ENCODE data around the gene HNRNPK. TPM values are rescaled to one million over a fixed set of nuclear protein-coding genes. Genes with fewer than 3 reads are reported as not detected.

The HNRNPK gene
- total and polyA plus RNA-seq, 2 of the 13 experiments (the other 11 are each of a cell fraction or from before 2014, with no cell fraction given), result 321 to 712 TPM

GRCh38 chr9:83956436-83957247 is 23.4 kb downstream of the HNRNPK start (continued):
- TF ChIP-seq USF2 (IDR thresholded peaks at IDR 0.05; ENCODE audit: low read depth, low read length), result no peak
- TF ChIP-seq USF2 (CRISPR knock-in tag; IDR thresholded peaks at IDR 0.05; ENCODE audit: borderline replicate concordance), result peak; percentile 46; the same call in 1 of the 2 replicates
- TF ChIP-seq ZSCAN29 (CRISPR knock-in tag; conservative IDR thresholded peaks at IDR 0.05), result peak; percentile 50; the same call in 1 of the 2 replicates
- TF ChIP-seq SETDB1 (CRISPR knock-in tag; IDR thresholded peaks at IDR 0.05; ENCODE audit: borderline replicate concordance), result no peak
- no peak for TF ChIP-seq PAF1 (CRISPR knock-in tag; IDR thresholded peaks at IDR 0.05)
- TF ChIP-seq ZNF441 (CRISPR knock-in tag; IDR thresholded peaks at IDR 0.05; ENCODE audit: borderline replicate concordance), result peak; percentile 48; the same call in 1 of the 2 replicates
- TF ChIP-seq ZNF556 (CRISPR knock-in tag; IDR thresholded peaks at IDR 0.05; ENCODE audit: borderline replicate concordance), result peak; percentile 73; the same call in 1 of the 2 replicates
- TF ChIP-seq KIAA2018 (CRISPR knock-in tag; IDR thresholded peaks at IDR 0.05; ENCODE audit: borderline replicate concordance), result no peak
- TF ChIP-seq THAP8 (CRISPR knock-in tag; IDR thresholded peaks at IDR 0.05; ENCODE audit: borderline replicate concordance), result peak; percentile 72; the same call in 1 of the 2 replicates
- peak; percentile 90 for TF ChIP-seq MEF2D (CRISPR knock-in tag; IDR thresholded peaks at IDR 0.05)
- TF ChIP-seq ZNF136 (CRISPR knock-in tag; IDR thresholded peaks at IDR 0.05; ENCODE audit: low read depth), result peak; percentile 51; the same call in 1 of the 2 replicates
- TF ChIP-seq EP300 (IDR thresholded peaks at IDR 0.05; ENCODE audit: low read depth in 2 of 2, low read length in 2 of 2), result no peak
- TF ChIP-seq EP300 (CRISPR knock-in tag; IDR thresholded peaks at IDR 0.05; ENCODE audit: borderline replicate concordance), result no peak; the same call in 1 of the 2 replicates
- TF ChIP-seq RCOR2 (CRISPR knock-in tag; IDR thresholded peaks at IDR 0.05), result peak; percentile 33; the same call in 1 of the 2 replicates
- TF ChIP-seq DBP (CRISPR knock-in tag; IDR thresholded peaks at IDR 0.05; ENCODE audit: not compliant biosample characterization), result no peak
- no peak for TF ChIP-seq ZNF468 (CRISPR knock-in tag; IDR thresholded peaks at IDR 0.05)

Data from HepG2 (cell line).